Measurements from ENCODE around the gene ATF4.
A peak's percentile ranks its signal among the peaks of the same experiment; 100 is the strongest.

ATF4 gene

DNA sequence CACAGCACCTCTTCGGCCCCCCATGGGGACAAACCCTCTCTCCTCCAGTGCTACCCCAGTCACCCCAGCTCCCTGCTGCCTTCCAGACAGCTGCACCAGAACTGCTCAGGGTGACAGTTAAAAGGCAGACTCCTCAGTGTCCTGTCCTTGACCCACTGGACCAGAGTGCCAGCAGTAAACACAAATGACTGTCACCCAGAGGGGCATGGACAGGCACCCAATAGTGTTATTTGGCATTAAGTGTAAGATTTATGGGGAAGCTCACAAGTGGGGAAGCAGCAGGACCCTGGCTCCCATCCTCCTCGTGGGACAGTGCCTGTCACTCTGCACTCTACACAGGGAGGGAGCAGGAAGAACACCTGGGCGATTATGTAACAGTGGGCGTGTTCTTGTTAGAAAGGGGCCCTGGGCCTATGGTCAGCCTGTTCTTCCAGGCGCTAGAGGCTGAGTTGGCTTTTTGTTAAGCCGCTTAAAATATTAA is 7.2 kb downstream of the ATF4 start:
- Mint-ChIP-seq H3K4me3 (no peak overlapping the region), H3K9me3 (no peaks in the 10 kb centered on the region), H3K36me3 (ENCODE audit: low read depth) (peaks cover 62% of the 10 kb centered on the region), H3K27me3 (no peaks in the 10 kb centered on the region), H3K27ac (peak overlapping the region; percentile 18), H3K4me1 (ENCODE audit: low read depth) (peaks cover 84% of the 10 kb centered on the region)

- peaks cover 56% of the 10 kb centered on the region for H3K36me3 Mint-ChIP-seq (ENCODE audit: low read depth)
- H3K4me1 Mint-ChIP-seq (ENCODE audit: low read depth), result peaks cover 80% of the 10 kb centered on the region
- no peaks in the 10 kb centered on the region for H3K9me3 Mint-ChIP-seq
- H3K27me3 Mint-ChIP-seq, result no peaks in the 10 kb centered on the region
- H3K4me3 Mint-ChIP-seq, result peak overlapping the region; percentile 78
- peak overlapping the region; percentile 54 for H3K27ac Mint-ChIP-seq
Measured at GRCh38 chr22:39528080-39528661, 7.8 kb downstream of the ATF4 start.

DNA sequence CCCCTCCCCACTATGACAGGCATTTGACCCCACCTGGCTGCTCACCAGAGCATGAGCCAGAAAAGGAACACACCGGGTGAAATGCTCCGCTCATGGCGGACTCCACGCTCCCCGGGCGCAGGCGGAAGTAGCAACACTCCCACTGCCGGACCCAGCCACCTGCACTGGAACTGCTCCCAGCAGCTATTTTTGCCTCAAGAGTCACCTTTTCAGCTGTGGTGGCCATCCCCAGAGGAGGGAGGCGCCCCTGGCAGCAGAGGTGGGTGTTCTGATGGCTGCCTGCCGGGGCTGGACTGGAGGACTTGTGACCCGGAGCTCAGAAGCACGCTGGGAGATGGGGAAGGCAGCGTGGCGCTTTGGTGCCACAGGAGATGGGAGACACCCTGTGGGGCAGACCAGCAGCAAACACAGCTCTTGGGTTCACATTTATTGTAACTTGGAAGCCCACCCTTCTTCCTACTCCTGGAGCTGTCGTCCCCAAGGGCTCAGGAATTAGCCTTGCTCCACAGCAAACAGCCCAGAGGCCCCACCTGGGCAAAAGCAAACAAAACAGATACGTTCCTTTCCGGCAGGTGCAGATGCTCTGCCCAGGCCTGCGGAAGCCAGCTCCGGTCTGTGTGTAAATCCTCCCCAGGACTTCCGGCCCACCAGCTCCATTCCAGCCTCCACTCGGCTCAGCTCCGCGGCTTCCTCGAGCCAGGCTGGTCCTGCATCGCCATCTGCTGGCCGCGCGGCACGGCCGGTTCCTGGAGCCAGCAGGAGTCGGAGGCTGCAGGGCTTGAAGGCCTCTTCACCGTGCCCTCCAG is 8.5 kb downstream of the ATF4 start:
- Mint-ChIP-seq H3K27ac (peak overlapping the region; percentile 70), H3K4me1 (ENCODE audit: low read depth) (peaks cover 78% of the 10 kb centered on the region), H3K36me3 (ENCODE audit: low read depth) (peaks cover 51% of the 10 kb centered on the region), H3K27me3 (no peaks in the 10 kb centered on the region), H3K9me3 (no peaks in the 10 kb centered on the region), H3K4me3 (peak overlapping the region; percentile 78)

DNA sequence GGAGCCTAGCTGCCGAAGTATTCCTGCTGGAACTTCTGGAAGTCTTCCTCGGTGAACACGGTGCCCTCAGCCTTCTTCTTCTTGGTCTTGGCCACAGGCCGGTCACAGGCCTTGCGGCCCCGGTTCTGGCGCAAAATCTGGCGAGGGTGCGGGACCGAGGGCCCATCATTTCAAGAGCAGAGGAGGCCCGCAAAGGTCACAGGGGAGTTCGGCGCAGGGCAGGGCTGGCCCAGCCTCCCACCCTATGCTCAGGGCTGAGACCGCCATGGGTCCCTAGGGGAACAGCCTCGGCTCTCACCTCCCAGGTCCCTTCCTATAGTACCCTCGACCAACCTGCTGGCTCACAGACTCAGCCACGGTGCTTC is 9.1 kb downstream of the ATF4 start:
- H3K27ac Mint-ChIP-seq, result peak overlapping the region; percentile 70
- H3K4me3 Mint-ChIP-seq, result peak overlapping the region; percentile 78
- H3K9me3 Mint-ChIP-seq, result no peaks in the 10 kb centered on the region
- H3K27me3 Mint-ChIP-seq, result no peaks in the 10 kb centered on the region
- peaks cover 46% of the 10 kb centered on the region for H3K36me3 Mint-ChIP-seq (ENCODE audit: low read depth)
- H3K4me1 Mint-ChIP-seq (ENCODE audit: low read depth), result peaks cover 76% of the 10 kb centered on the region

DNA sequence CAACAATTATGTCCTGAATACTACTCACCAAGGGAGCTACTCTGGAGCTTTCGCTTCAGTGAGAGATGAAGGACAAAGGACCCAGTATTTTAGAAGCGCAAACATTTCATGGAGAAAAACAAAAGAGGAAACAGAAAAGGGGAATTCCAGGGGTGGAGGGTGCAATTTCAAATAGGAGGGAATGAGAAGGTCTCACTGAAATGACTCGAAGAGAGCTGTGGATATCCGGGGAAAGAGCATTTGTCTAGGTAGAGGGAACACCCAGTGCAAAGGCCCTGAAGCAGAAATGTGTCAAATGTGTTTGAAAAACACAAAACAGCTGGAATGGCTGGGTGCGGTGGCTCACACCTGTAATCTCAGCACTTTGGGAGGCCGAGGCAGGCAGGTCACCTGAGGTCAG is 9.8 kb downstream of the ATF4 start:
- Mint-ChIP-seq H3K4me1 (ENCODE audit: low read depth) (peaks cover 71% of the 10 kb centered on the region), H3K4me3 (peak overlapping the region; percentile 78), H3K27ac (peak overlapping the region; percentile 67), H3K36me3 (ENCODE audit: low read depth) (peaks cover 40% of the 10 kb centered on the region), H3K9me3 (no peaks in the 10 kb centered on the region), H3K27me3 (no peaks in the 10 kb centered on the region)

DNA sequence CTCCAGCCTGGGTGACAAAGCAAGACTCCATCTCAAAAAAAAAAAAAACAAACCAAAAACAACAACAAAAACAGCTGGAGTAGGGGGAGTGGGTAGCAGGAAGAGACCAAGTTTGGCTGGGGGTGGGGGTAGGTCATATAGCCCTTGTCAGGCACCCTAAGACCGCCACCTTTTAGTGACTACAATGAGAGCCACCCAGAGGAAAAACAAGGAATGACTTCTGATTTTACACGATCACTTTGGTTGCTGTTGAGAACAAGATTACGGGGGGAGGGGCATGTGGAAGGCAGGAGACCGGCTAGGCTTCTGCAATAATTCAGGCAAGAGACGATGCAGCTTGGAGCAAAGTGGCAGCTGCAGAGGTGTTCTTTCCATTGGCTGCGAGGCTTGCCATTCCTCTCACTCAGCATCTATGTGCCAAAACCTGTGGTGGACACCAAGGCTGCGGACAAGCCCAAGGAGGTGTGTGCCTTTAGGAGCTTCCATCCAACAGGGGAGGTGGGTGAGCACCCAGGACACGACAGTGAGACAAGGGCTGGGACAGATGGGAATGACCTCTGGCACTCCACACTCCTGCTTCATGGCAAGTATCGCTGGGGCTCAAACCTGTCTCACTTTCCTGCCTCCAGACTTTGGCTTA is 10.4 kb downstream of the ATF4 start:
- H3K9me3 Mint-ChIP-seq, result no peaks in the 10 kb centered on the region
- H3K27ac Mint-ChIP-seq, result peak overlapping the region; percentile 96
- H3K27me3 Mint-ChIP-seq, result no peaks in the 10 kb centered on the region
- peak overlapping the region; percentile 96 for H3K4me3 Mint-ChIP-seq
- H3K4me1 Mint-ChIP-seq (ENCODE audit: low read depth), result peaks cover 64% of the 10 kb centered on the region
- peaks cover 33% of the 10 kb centered on the region for H3K36me3 Mint-ChIP-seq (ENCODE audit: low read depth)

DNA sequence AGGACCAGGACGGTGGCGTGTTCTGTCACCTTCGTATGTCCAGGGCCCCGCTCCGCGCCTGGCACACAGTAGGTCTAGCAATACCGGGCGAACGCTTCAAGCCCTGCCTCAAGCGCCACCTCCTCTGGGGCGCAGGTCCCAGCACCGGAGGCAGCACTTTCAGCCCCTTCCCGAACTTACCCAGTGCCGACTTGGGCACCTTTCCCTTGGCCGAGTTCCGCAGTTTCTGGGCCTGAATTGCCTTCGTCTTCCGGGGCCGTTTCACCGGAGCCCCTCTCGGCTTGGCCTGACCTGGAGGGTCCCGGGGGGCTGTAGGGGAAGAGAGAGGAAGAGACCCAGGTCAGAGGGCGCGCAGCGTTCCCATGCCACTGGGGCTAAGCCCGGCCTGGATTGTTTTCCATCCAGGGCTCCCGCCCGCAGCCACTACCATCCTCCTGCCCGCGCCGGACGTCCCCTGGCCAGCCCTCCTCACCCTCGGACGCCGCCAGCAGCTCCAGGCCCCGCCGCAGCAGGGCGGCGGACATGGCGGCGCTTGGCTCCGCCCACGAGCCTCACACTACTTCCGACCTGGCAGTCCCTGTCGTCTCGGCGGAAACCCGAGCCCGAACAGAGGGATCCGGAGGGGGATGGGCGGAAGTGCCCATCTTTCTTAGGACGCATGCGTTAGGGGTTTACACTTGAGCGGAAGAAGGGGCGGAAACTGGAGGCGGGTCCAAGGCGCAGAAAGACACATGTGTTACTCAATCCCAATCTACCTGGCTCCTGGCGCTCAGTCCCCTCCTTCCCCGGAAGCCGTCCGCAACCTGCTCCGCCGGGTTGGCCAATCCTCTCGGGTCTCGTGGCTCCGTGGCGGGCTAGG is 12.1 kb downstream of the ATF4 start, which contains the start of gene RPS19BP1:
RPS19BP1 (minus strand) TSS at position 534 of the 859 bp plus-strand sequence; CDS start at position 524, 10 bp downstream.
- Mint-ChIP-seq H3K27me3 (no peaks in the 10 kb centered on the region), H3K4me1 (ENCODE audit: low read depth) (peaks cover 50% of the 10 kb centered on the region), H3K36me3 (ENCODE audit: low read depth) (peaks cover 33% of the 10 kb centered on the region), H3K4me3 (peak within 1 kb of the TSS; percentile 96), H3K9me3 (no peaks in the 10 kb centered on the region), H3K27ac (peak within 1 kb of the TSS; percentile 96)

DNA sequence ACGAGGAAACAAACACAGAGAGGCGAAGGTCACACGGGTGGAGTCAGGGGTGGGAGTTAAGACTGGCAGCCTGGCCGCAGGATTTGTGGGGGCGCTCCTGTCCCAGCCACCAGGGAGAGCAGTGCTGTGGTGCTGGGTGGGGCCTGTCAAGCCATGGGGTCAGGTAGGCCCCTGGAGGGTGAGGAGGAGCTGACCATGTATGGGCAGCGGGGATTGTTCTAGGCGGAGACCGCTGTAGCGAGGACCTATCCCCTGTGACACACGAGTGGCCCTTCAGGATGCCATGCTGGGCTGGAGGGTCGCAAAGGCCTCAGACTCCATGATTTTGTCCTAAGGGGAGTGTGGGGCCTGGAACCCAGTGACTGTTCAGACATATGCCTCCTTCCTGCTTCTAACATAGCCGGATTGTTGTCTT is 13.7 kb downstream of the ATF4 start:
- Mint-ChIP-seq H3K27ac (peak overlapping the region; percentile 36), H3K27me3 (no peaks in the 10 kb centered on the region), H3K4me1 (ENCODE audit: low read depth) (peaks cover 40% of the 10 kb centered on the region), H3K4me3 (no peak overlapping the region), H3K9me3 (no peaks in the 10 kb centered on the region), H3K36me3 (ENCODE audit: low read depth) (peaks cover 28% of the 10 kb centered on the region)

- H3K27ac Mint-ChIP-seq, result no peak overlapping the region
- H3K9me3 Mint-ChIP-seq, result no peaks in the 10 kb centered on the region
- peaks cover 22% of the 10 kb centered on the region for H3K36me3 Mint-ChIP-seq (ENCODE audit: low read depth)
- no peak overlapping the region for H3K4me3 Mint-ChIP-seq
- no peaks in the 10 kb centered on the region for H3K27me3 Mint-ChIP-seq
- H3K4me1 Mint-ChIP-seq (ENCODE audit: low read depth), result peaks cover 33% of the 10 kb centered on the region
Measured at GRCh38 chr22:39534591-39535356, 14.4 kb downstream of the ATF4 start.

DNA sequence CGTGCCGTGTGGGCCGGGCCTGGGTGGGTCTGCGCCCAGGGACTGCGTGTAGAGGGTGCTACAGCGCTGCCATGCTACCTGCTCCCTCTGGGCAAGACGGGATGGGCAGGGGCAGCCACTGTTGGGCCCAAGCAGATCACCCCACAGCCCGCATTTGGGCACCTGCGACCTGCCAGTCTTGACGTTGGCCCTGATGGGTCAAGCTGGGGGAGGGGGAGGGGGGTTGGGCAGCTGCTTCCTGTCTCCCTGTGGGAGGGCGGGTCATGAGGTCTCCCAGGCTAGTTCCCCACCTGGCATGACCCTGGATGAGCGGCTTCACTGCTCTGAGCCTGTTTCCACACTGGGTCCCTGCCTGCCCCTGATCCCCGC is 15.0 kb downstream of the ATF4 start:
- no peak overlapping the region for H3K4me3 Mint-ChIP-seq
- no peak overlapping the region for H3K27ac Mint-ChIP-seq
- no peaks in the 10 kb centered on the region for H3K9me3 Mint-ChIP-seq
- peaks cover 16% of the 10 kb centered on the region for H3K36me3 Mint-ChIP-seq (ENCODE audit: low read depth)
- H3K27me3 Mint-ChIP-seq, result no peaks in the 10 kb centered on the region
- H3K4me1 Mint-ChIP-seq (ENCODE audit: low read depth), result peaks cover 27% of the 10 kb centered on the region

- no peaks in the 10 kb centered on the region for H3K27me3 Mint-ChIP-seq
- peaks cover 21% of the 10 kb centered on the region for H3K4me1 Mint-ChIP-seq (ENCODE audit: low read depth)
- H3K36me3 Mint-ChIP-seq (ENCODE audit: low read depth), result peaks cover 11% of the 10 kb centered on the region
- no peak overlapping the region for H3K4me3 Mint-ChIP-seq
- no peak overlapping the region for H3K27ac Mint-ChIP-seq
- H3K9me3 Mint-ChIP-seq, result no peaks in the 10 kb centered on the region
Measured at GRCh38 chr22:39535831-39536449, 15.6 kb downstream of the ATF4 start.

DNA sequence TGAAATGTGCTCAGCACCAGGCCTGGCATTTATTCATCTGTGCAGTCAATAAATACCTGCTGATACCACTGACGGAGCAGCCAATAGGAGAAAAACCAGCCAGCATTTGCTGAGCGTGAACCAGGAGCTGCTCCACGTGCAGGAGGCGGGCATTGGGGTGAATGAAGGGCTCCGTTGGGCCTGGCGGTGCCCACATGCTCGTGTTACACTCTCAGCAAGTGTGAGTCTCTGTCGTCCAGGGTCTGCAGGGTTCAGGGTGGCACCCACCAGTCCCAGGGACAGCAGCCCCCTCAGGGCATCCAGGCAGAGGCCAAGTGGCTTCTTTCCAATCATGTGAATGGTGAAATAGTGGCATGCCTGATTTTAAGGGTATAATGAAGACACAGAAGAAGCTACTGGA is 16.3 kb downstream of the ATF4 start:
- H3K4me1 Mint-ChIP-seq (ENCODE audit: low read depth), result peaks cover 14% of the 10 kb centered on the region
- no peaks in the 10 kb centered on the region for H3K9me3 Mint-ChIP-seq
- H3K4me3 Mint-ChIP-seq, result no peak overlapping the region
- no peaks in the 10 kb centered on the region for H3K27me3 Mint-ChIP-seq
- H3K27ac Mint-ChIP-seq, result no peak overlapping the region
- H3K36me3 Mint-ChIP-seq (ENCODE audit: low read depth), result peaks cover 4% of the 10 kb centered on the region

GRCh38 chr22:39537975-39538374 is 17.6 kb downstream of the ATF4 start:
- no peak overlapping the region for H3K4me3 Mint-ChIP-seq
- H3K9me3 Mint-ChIP-seq, result no peaks in the 10 kb centered on the region
- H3K27ac Mint-ChIP-seq, result no peak overlapping the region
- peaks cover 8% of the 10 kb centered on the region for H3K4me1 Mint-ChIP-seq (ENCODE audit: low read depth)
- H3K36me3 Mint-ChIP-seq (ENCODE audit: low read depth), result no peaks in the 10 kb centered on the region
- H3K27me3 Mint-ChIP-seq, result peaks cover 4% of the 10 kb centered on the region

DNA sequence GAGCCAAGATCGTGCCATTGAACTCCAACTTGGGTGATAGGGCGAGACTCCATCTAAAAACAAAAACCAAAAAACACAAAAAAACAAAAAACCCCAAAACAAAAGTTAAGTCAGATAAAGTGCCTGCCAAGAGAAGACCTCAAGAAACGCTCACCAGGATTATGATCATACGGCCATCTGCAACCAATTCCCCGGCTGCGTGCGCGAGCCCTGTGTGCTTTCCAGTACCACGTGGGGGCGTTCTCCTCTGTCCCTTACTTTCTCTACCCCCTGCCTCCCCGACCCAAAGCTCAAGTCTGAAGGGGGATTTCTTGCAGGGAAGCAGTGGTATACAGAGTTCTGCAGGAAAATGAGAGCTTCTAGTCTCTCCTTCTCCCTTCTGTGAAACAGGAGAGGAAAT is 22.7 kb downstream of the ATF4 start:
- no peaks in the 10 kb centered on the region for H3K36me3 Mint-ChIP-seq (ENCODE audit: low read depth)
- H3K27me3 Mint-ChIP-seq, result peaks cover 37% of the 10 kb centered on the region
- H3K4me3 Mint-ChIP-seq, result no peak overlapping the region
- no peak overlapping the region for H3K27ac Mint-ChIP-seq
- H3K9me3 Mint-ChIP-seq, result no peaks in the 10 kb centered on the region
- H3K4me1 Mint-ChIP-seq (ENCODE audit: low read depth), result peaks cover 16% of the 10 kb centered on the region

Data from stimulated activated naive CD8-positive, alpha-beta T cell treated with anti-CD3 and anti-CD28 coated beads, Interleukin-15, Interleukin-2, amounts not matched to agents 100 ng/mL and 50 ng/mL, for 24 hours (primary cell).